Measurements from ENCODE around the gene LRRC1.

LRRC1 gene

DNA sequence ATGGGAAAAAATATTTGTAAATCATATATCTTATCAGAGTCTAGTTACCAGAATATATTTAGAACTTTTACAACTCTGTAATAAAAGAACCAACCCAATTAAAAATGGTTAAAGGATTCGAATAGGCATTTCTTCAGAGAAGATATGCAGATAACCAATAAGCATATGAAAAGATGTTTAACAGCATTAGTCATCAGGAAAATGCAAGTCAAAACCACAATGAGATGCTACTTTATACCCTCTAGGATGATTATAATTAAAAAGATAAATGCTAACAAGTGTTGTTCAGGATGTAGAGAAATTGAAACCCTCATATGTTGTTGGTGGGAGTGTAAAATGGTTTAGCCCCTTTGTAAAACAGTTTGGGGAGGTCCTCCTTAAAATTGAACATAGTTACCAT lies 94.1 kb downstream of the LRRC1 start:
- Histone ChIP-seq H3K4ac (ENCODE audit: low read length) (no peak overlapping the region), H3K14ac (ENCODE audit: low read length) (no peak overlapping the region), H3K27ac (replicated peaks; ENCODE audit: low read length) (no peak overlapping the region), H3K36me3 (replicated peaks in 1 of 2; ENCODE audit: control insufficient read depth in 2 of 2, insufficient read depth in 2 of 2, low read length in 2 of 2) (no peaks in the 10 kb centered on the region), H3K79me1 (ENCODE audit: low read depth, low read length) (no peaks in the 10 kb centered on the region), H3K4me1 (ENCODE audit: control insufficient read depth in 2 of 2, insufficient read depth in 1 of 2, low read depth in 1 of 2, low read length in 2 of 2) (peaks cover 0 to 1% of the 10 kb centered on the region in 2 donors), H3K18ac (ENCODE audit: low read length) (no peak overlapping the region), H3K23ac (ENCODE audit: low read depth, low read length, poor library complexity) (no peak overlapping the region), H3K27me3 (ENCODE audit: control insufficient read depth in 3 of 3, insufficient read depth in 3 of 3, low read depth in 1 of 3, low read length in 3 of 3) (no peaks in the 10 kb centered on the region), H2BK12ac (ENCODE audit: low read length) (no peak overlapping the region), H2BK120ac (ENCODE audit: low read depth, low read length) (no peak overlapping the region), H3K4me2 (ENCODE audit: insufficient read depth, low read length, poor library complexity, severe bottlenecking) (no peak overlapping the region), H2BK15ac (ENCODE audit: low read length) (no peak overlapping the region), H2AK5ac (ENCODE audit: low read depth, low read length) (no peak overlapping the region), H2AFZ (ENCODE audit: low read length) (no peak overlapping the region), H4K91ac (ENCODE audit: low read depth, low read length, poor library complexity) (no peak overlapping the region), H2BK5ac (ENCODE audit: low read length) (no peak overlapping the region), H4K8ac (ENCODE audit: low read depth, low read length) (no peak overlapping the region), H3K9ac (ENCODE audit: low read depth, low read length, poor library complexity) (no peak overlapping the region), H3K9me3 (replicated peaks in 1 of 2; ENCODE audit: control insufficient read depth in 2 of 2, insufficient read depth in 1 of 2, low read depth in 1 of 2, low read length in 2 of 2) (no peaks in the 10 kb centered on the region), H3K4me3 (ENCODE audit: low read length in 2 of 2) (no peak overlapping the region)
- DNase-seq (ENCODE audit: low spot score), result no peak
- no CpG with 5 or more reads among the region's 1 CpG for WGBS, 2 donors (ENCODE audit: extremely low coverage in 2 of 2, insufficient read length in 2 of 2, insufficient replicate concordance in 1 of 2)

DNA sequence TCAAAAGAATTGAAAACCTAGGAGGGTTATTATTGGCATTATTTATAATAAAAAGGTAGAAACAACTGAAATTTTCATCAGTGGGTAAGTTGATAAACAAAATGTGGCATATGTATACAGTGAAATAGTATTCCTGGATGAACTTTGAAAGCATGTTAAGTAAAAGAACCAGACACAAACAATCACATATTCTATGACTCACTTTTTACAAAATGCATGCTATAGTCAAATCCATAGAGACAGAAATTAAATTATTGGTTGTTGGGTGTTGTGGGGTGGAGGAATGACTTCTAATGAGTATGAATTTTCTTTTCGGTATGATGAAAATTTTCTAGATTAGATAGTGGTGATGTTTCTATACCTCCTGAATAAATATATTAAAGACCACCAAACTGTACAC lies 94.6 kb downstream of the LRRC1 start:
- H2BK5ac ChIP-seq (ENCODE audit: low read length), result no peak overlapping the region
- no peak overlapping the region for H3K14ac ChIP-seq (ENCODE audit: low read length)
- no peak overlapping the region for H2BK12ac ChIP-seq (ENCODE audit: low read length)
- DNase-seq (ENCODE audit: low spot score), result no peak
- H3K23ac ChIP-seq (ENCODE audit: low read depth, low read length, poor library complexity), result no peak overlapping the region
- H3K27ac ChIP-seq (replicated peaks; ENCODE audit: low read length), result no peak overlapping the region
- H3K79me1 ChIP-seq (ENCODE audit: low read depth, low read length), result no peaks in the 10 kb centered on the region
- no peak overlapping the region for H3K4me2 ChIP-seq (ENCODE audit: insufficient read depth, low read length, poor library complexity, severe bottlenecking)
- H3K27me3 ChIP-seq (ENCODE audit: control insufficient read depth in 3 of 3, insufficient read depth in 3 of 3, low read depth in 1 of 3, low read length in 3 of 3), result no peaks in the 10 kb centered on the region
- no peak overlapping the region for H4K8ac ChIP-seq (ENCODE audit: low read depth, low read length)
- H2BK15ac ChIP-seq (ENCODE audit: low read length), result no peak overlapping the region
- no peak overlapping the region for H2AK5ac ChIP-seq (ENCODE audit: low read depth, low read length)
- no peak overlapping the region for H2AFZ ChIP-seq (ENCODE audit: low read length)
- H3K4ac ChIP-seq (ENCODE audit: low read length), result no peak overlapping the region
- H4K91ac ChIP-seq (ENCODE audit: low read depth, low read length, poor library complexity), result no peak overlapping the region
- no peak overlapping the region for H3K4me3 ChIP-seq (ENCODE audit: low read length in 2 of 2)
- no peaks in the 10 kb centered on the region for H3K9me3 ChIP-seq (replicated peaks in 1 of 2; ENCODE audit: control insufficient read depth in 2 of 2, insufficient read depth in 1 of 2, low read depth in 1 of 2, low read length in 2 of 2)
- no peak overlapping the region for H3K9ac ChIP-seq (ENCODE audit: low read depth, low read length, poor library complexity)
- 100% methylated on average over 1 of the region's 1 CpG; no CpG with 5 or more reads in 1 of the 2 donors for whole genome bisulfite sequencing, 2 donors (ENCODE audit: extremely low coverage in 2 of 2, insufficient read length in 2 of 2, insufficient replicate concordance in 1 of 2)
- H2BK120ac ChIP-seq (ENCODE audit: low read depth, low read length), result no peak overlapping the region
- peaks cover 0 to 1% of the 10 kb centered on the region in 2 donors for H3K4me1 ChIP-seq (ENCODE audit: control insufficient read depth in 2 of 2, insufficient read depth in 1 of 2, low read depth in 1 of 2, low read length in 2 of 2)
- no peaks in the 10 kb centered on the region for H3K36me3 ChIP-seq (replicated peaks in 1 of 2; ENCODE audit: control insufficient read depth in 2 of 2, insufficient read depth in 2 of 2, low read length in 2 of 2)
- H3K18ac ChIP-seq (ENCODE audit: low read length), result no peak overlapping the region

DNA sequence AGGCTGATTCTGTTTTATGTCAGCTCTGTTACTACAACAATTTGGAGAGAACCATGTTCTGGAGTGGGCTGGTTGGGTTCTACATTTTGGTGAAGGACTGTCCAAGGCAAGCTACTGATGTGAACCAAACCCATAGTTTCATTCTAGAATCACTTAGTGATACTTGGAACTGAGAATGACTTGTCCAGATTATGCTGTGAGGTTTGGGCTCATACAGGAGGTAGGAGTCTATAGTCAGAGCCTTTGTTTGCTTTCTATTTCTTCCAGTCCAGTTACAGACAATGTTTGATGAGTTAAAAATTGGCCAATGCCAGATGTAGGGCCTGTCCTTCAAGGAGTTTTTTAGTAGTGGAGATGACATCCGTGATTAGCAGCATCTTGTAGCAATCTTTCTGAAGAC lies 97.9 kb downstream of the LRRC1 start:
- Histone ChIP-seq H3K4me2 (ENCODE audit: insufficient read depth, low read length, poor library complexity, severe bottlenecking) (no peak overlapping the region), H4K91ac (ENCODE audit: low read depth, low read length, poor library complexity) (no peak overlapping the region), H3K27me3 (ENCODE audit: control insufficient read depth in 3 of 3, insufficient read depth in 3 of 3, low read depth in 1 of 3, low read length in 3 of 3) (no peaks in the 10 kb centered on the region), H2BK12ac (ENCODE audit: low read length) (no peak overlapping the region), H3K18ac (ENCODE audit: low read length) (no peak overlapping the region), H3K9ac (ENCODE audit: low read depth, low read length, poor library complexity) (no peak overlapping the region), H3K27ac (replicated peaks; ENCODE audit: low read length) (no peak overlapping the region), H2BK15ac (ENCODE audit: low read length) (no peak overlapping the region), H3K4me1 (ENCODE audit: control insufficient read depth in 2 of 2, insufficient read depth in 1 of 2, low read depth in 1 of 2, low read length in 2 of 2) (peaks cover 1 to 2% of the 10 kb centered on the region in 2 donors), H2AFZ (ENCODE audit: low read length) (no peak overlapping the region), H2BK5ac (ENCODE audit: low read length) (no peak overlapping the region), H2AK5ac (ENCODE audit: low read depth, low read length) (no peak overlapping the region), H4K8ac (ENCODE audit: low read depth, low read length) (no peak overlapping the region), H3K4ac (ENCODE audit: low read length) (no peak overlapping the region), H3K4me3 (ENCODE audit: low read length in 2 of 2) (no peak overlapping the region), H3K79me1 (ENCODE audit: low read depth, low read length) (no peaks in the 10 kb centered on the region), H3K14ac (ENCODE audit: low read length) (no peak overlapping the region), H3K23ac (ENCODE audit: low read depth, low read length, poor library complexity) (no peak overlapping the region), H2BK120ac (ENCODE audit: low read depth, low read length) (no peak overlapping the region), H3K36me3 (replicated peaks in 1 of 2; ENCODE audit: control insufficient read depth in 2 of 2, insufficient read depth in 2 of 2, low read length in 2 of 2) (peaks cover 0 to 1% of the 10 kb centered on the region in 2 donors), H3K9me3 (replicated peaks in 1 of 2; ENCODE audit: control insufficient read depth in 2 of 2, insufficient read depth in 1 of 2, low read depth in 1 of 2, low read length in 2 of 2) (no peaks in the 10 kb centered on the region)
- no peak for DNase-seq (ENCODE audit: low spot score)
- WGBS, 2 donors (ENCODE audit: extremely low coverage in 2 of 2, insufficient read length in 2 of 2, insufficient replicate concordance in 1 of 2), result no CpG with 5 or more reads among the region's 1 CpG

DNA sequence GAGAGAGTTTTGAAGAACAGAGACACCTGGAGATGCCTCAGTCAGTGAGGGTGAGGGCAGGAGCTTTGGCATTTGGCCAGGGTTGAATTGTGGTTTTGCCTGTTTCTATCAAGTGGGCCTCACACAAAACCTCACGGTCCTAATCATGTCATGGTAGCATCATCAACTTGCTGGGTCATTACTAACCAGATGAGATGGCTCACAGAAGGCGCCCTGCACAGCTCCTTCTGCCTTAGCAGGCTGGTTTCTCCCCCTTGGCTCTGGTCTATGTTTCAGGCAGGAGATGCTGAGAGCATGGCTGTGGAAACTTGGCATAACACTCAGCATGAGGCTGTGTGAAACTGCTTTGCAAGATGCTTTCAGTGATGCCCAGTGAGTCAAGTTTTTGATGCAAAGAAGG lies 99.3 kb downstream of the LRRC1 start:
- Histone ChIP-seq H2AK5ac (ENCODE audit: low read depth, low read length) (no peak overlapping the region), H4K91ac (ENCODE audit: low read depth, low read length, poor library complexity) (no peak overlapping the region), H3K4ac (ENCODE audit: low read length) (no peak overlapping the region), H3K18ac (ENCODE audit: low read length) (no peak overlapping the region), H2BK15ac (ENCODE audit: low read length) (no peak overlapping the region), H3K27ac (replicated peaks; ENCODE audit: low read length) (no peak overlapping the region), H2BK120ac (ENCODE audit: low read depth, low read length) (no peak overlapping the region), H3K4me3 (ENCODE audit: low read length in 2 of 2) (peak overlapping the region in 1 of 2 donors; percentile 59), H3K4me2 (ENCODE audit: insufficient read depth, low read length, poor library complexity, severe bottlenecking) (no peak overlapping the region), H2AFZ (ENCODE audit: low read length) (no peak overlapping the region), H4K8ac (ENCODE audit: low read depth, low read length) (no peak overlapping the region), H3K9ac (ENCODE audit: low read depth, low read length, poor library complexity) (no peak overlapping the region), H3K9me3 (replicated peaks in 1 of 2; ENCODE audit: control insufficient read depth in 2 of 2, insufficient read depth in 1 of 2, low read depth in 1 of 2, low read length in 2 of 2) (no peaks in the 10 kb centered on the region), H3K27me3 (ENCODE audit: control insufficient read depth in 3 of 3, insufficient read depth in 3 of 3, low read depth in 1 of 3, low read length in 3 of 3) (no peaks in the 10 kb centered on the region), H3K14ac (ENCODE audit: low read length) (no peak overlapping the region), H2BK12ac (ENCODE audit: low read length) (no peak overlapping the region), H3K79me1 (ENCODE audit: low read depth, low read length) (no peaks in the 10 kb centered on the region), H2BK5ac (ENCODE audit: low read length) (no peak overlapping the region), H3K36me3 (replicated peaks in 1 of 2; ENCODE audit: control insufficient read depth in 2 of 2, insufficient read depth in 2 of 2, low read length in 2 of 2) (peaks cover 0 to 3% of the 10 kb centered on the region in 2 donors), H3K4me1 (ENCODE audit: control insufficient read depth in 2 of 2, insufficient read depth in 1 of 2, low read depth in 1 of 2, low read length in 2 of 2) (peaks cover 1 to 2% of the 10 kb centered on the region in 2 donors), H3K23ac (ENCODE audit: low read depth, low read length, poor library complexity) (no peak overlapping the region)
- WGBS, 2 donors (ENCODE audit: extremely low coverage in 2 of 2, insufficient read length in 2 of 2, insufficient replicate concordance in 1 of 2), result no CpG with 5 or more reads among the region's 2 CpGs
- DNase-seq (ENCODE audit: low spot score), result no peak
